H1 (cell line): Measurements from ENCODE around the gene ZFHX2. TPM values are rescaled to one million over a fixed set of nuclear protein-coding genes. Genes with fewer than 3 reads are reported as not detected.

Experiments
- CTCF ChIA-PET: fragments of 300-600 bp; sonication (Branson Sonifier 250); formaldehyde crosslinking; loops from one replicate; lab custom pipeline; 2021; ENCODE audit not compliant: partially characterized antibody; lab: Charles Lee
- POLR2A ChIA-PET: fragments of 300-600 bp; sonication (Branson Sonifier 250); formaldehyde crosslinking; loops from one replicate; lab custom pipeline; 2021; ENCODE audit warnings: inconsistent platforms; ENCODE audit not compliant: partially characterized antibody; lab: Charles Lee
- DNase-seq, 2 experiments: peaks; one replicate each; pipeline versions ENCODE4 v3.0.0 to v3.0.0-alpha.2; 2010 to 2022; ENCODE audit warnings: low spot score in 2 of 2, low read depth in 1 of 2, mixed read lengths in 1 of 2
- FAIRE-seq: peaks from 2 replicates; lab custom pipeline; 2011; peaks lifted over from hg19 to GRCh38; lab: Jason Lieb, UNC
- H2AFZ ChIP-seq: 2 replicates; pipeline ENCODE4 v1.8.1; 2012; ENCODE audit warnings: low read length, inconsistent platforms
- H2AK5ac ChIP-seq: 2 replicates; pipeline ENCODE4 v1.6.1; 2013; ENCODE audit warnings: low read depth, low read length
- H2BK120ac ChIP-seq: replicated peaks from 2 replicates; pipeline ENCODE3; 2013; ENCODE audit warnings: low read depth, low read length, inconsistent platforms
- H2BK12ac ChIP-seq: 2 replicates; pipeline ENCODE4 v1.6.1; 2013; ENCODE audit warnings: low read depth, low read length
- H2BK15ac ChIP-seq: 2 replicates; pipeline ENCODE4 v1.6.1; 2013; ENCODE audit warnings: low read length
- H2BK20ac ChIP-seq: 2 replicates; pipeline ENCODE4 v1.6.1; 2013; ENCODE audit warnings: low read length
- H2BK5ac ChIP-seq: 2 replicates; pipeline ENCODE4 v1.6.1; 2013; ENCODE audit warnings: low read depth, low read length
- H3K14ac ChIP-seq: 2 replicates; pipeline ENCODE4 v1.6.1; 2013; ENCODE audit warnings: inconsistent platforms; ENCODE audit not compliant: insufficient read length
- H3K18ac ChIP-seq: 2 replicates; pipeline ENCODE4 v1.6.1; 2013; ENCODE audit warnings: low read length; ENCODE audit errors: extremely low read depth
- H3K23ac ChIP-seq: 2 replicates; pipeline ENCODE4 v1.6.1; 2013; ENCODE audit warnings: inconsistent platforms; ENCODE audit not compliant: insufficient read length
- H3K23me2 ChIP-seq: 2 replicates; pipeline ENCODE4 v1.6.1; 2013; ENCODE audit warnings: low read depth, low read length
- H3K27ac ChIP-seq: 2 replicates; pipeline ENCODE4 v1.6.1; 2011; ENCODE audit warnings: low read depth, low read length, inconsistent platforms
- H3K27me3 ChIP-seq, 4 experiments: replicated peaks in 1 of 4; 1 replicate in 1 of 4; 2 replicates in 3 of 4; pipeline versions ENCODE4 v1.6.1 to v1.8.1; 2011 to 2013; ENCODE audit warnings: low read length in 3 of 4, mild to moderate bottlenecking in 3 of 4, inconsistent platforms in 2 of 4, mixed read lengths in 2 of 4, moderate library complexity in 1 of 4; ENCODE audit not compliant: control insufficient read depth in 3 of 4, insufficient read depth in 3 of 4; ENCODE audit errors: extremely low read depth in 1 of 4
- H3K36me3 ChIP-seq, 4 experiments: 2 replicates each; pipeline versions ENCODE4 v1.6.1 to v1.8.1; 2011 to 2013; ENCODE audit warnings: mild to moderate bottlenecking in 4 of 4, low read length in 3 of 4, moderate library complexity in 2 of 4, control low read depth in 1 of 4, inconsistent platforms in 1 of 4; ENCODE audit not compliant: insufficient read depth in 4 of 4, control insufficient read depth in 2 of 4
- H3K4ac ChIP-seq: replicated peaks from 2 replicates; pipeline ENCODE3; 2013; ENCODE audit warnings: low read length, low read depth, mixed read lengths, inconsistent platforms; ENCODE audit not compliant: insufficient read length
- H3K4me1 ChIP-seq, 4 experiments: replicated peaks in 1 of 4; 1 replicate in 1 of 4; 2 replicates in 3 of 4; pipeline versions ENCODE4 v1.6.1 to v1.8.1; 2011 to 2013; ENCODE audit warnings: low read length in 3 of 4, inconsistent platforms in 2 of 4, mixed read lengths in 1 of 4; ENCODE audit not compliant: insufficient read depth in 4 of 4, control insufficient read depth in 3 of 4
- H3K4me2 ChIP-seq, 2 experiments: 2 replicates each; pipeline versions ENCODE4 v1.6.1 to v1.8.1; 2011 to 2013; ENCODE audit warnings: low read depth in 2 of 2, low read length in 2 of 2, control low read depth in 1 of 2, inconsistent platforms in 1 of 2, mild to moderate bottlenecking in 1 of 2; ENCODE audit not compliant: insufficient read depth in 1 of 2
- H3K4me3 ChIP-seq, 4 experiments: fragments of 200-600, 300-600 bp in 1 of 4; sonication (generic), shearing (Covaris generic), sonication (Bioruptor Twin) in 1 of 4; 2 replicates each; pipeline versions ENCODE4 v1.5.1 to v1.8.1; 2011 to 2016; ENCODE audit warnings: low read length in 4 of 4, low read depth in 3 of 4, control low read depth in 2 of 4, inconsistent platforms in 2 of 4, mild to moderate bottlenecking in 2 of 4, mixed read lengths in 1 of 4, moderate library complexity in 1 of 4; ENCODE audit not compliant: insufficient read depth in 2 of 4; ENCODE audit errors: extremely low read depth in 1 of 4
- H3K56ac ChIP-seq: replicated peaks from 2 replicates; pipeline ENCODE3; 2013; ENCODE audit warnings: low read depth, mild to moderate bottlenecking, mixed read lengths, low read length, inconsistent platforms; ENCODE audit not compliant: insufficient read length
- H3K79me1 ChIP-seq: 2 replicates; pipeline ENCODE4 v1.6.1; 2013; ENCODE audit warnings: low read depth, low read length, control low read depth
- H3K79me2 ChIP-seq, 2 experiments: 2 replicates each; pipeline versions ENCODE4 v1.6.1 to v1.8.1; 2012 to 2013; ENCODE audit warnings: low read length in 2 of 2, mild to moderate bottlenecking in 2 of 2, inconsistent platforms in 1 of 2; ENCODE audit not compliant: insufficient read depth in 2 of 2, control insufficient read depth in 1 of 2
- H3K9ac ChIP-seq, 4 experiments: replicated peaks in 1 of 4; 1 replicate in 1 of 4; 2 replicates in 3 of 4; pipeline versions ENCODE4 v1.6.1 to v1.8.1; 2011 to 2013; ENCODE audit warnings: low read depth in 3 of 4, low read length in 3 of 4, control low read depth in 2 of 4, mild to moderate bottlenecking in 2 of 4, moderate library complexity in 2 of 4, inconsistent platforms in 1 of 4; ENCODE audit errors: extremely low read depth in 1 of 4
- H3K9me3 ChIP-seq, 2 experiments: 2 replicates each; pipeline versions ENCODE4 v1.6.1 to v1.8.1; 2012 to 2013; ENCODE audit warnings: mild to moderate bottlenecking in 2 of 2, moderate library complexity in 2 of 2, control low read depth in 1 of 2, inconsistent platforms in 1 of 2, low read depth in 1 of 2, low read length in 1 of 2, mixed read lengths in 1 of 2; ENCODE audit not compliant: insufficient read depth in 2 of 2
- H4K20me1 ChIP-seq, 2 experiments: replicated peaks in 1 of 2; 2 replicates each; pipeline versions ENCODE3 to v1.8.1; 2011 to 2013; ENCODE audit warnings: inconsistent platforms in 2 of 2, low read length in 2 of 2, mild to moderate bottlenecking in 1 of 2; ENCODE audit not compliant: insufficient read depth in 2 of 2, control insufficient read depth in 1 of 2
- H4K5ac ChIP-seq: 2 replicates; pipeline ENCODE4 v1.6.1; 2013; ENCODE audit warnings: low read length, low read depth, mixed read lengths, inconsistent platforms; ENCODE audit not compliant: insufficient read length
- H4K8ac ChIP-seq: 2 replicates; pipeline ENCODE4 v1.8.0; 2013; ENCODE audit warnings: mild to moderate bottlenecking, moderate library complexity, low read length, inconsistent platforms; ENCODE audit not compliant: insufficient read depth; ENCODE audit errors: extremely low read depth
- H4K91ac ChIP-seq: replicated peaks from 2 replicates; pipeline ENCODE3; 2013; ENCODE audit warnings: low read length, mixed read lengths, inconsistent platforms; ENCODE audit not compliant: insufficient read length
- CHD1 ChIP-seq: IDR thresholded peaks from 2 replicates; pipeline ENCODE4 v1.6.1; 2012; ENCODE audit warnings: low read depth, low read length, improper control_type of control experiment
- E2F6 ChIP-seq: IDR thresholded peaks from 2 replicates; pipeline ENCODE4 v1.6.1; 2012; ENCODE audit warnings: inconsistent platforms
- HDAC2 ChIP-seq, 2 experiments: fragments of 300-600 bp in 1 of 2; sonication (generic) in 1 of 2; IDR thresholded peaks; 2 replicates each; pipeline ENCODE4 v1.6.1; 2011 to 2012; ENCODE audit warnings: low read depth in 2 of 2, low read length in 2 of 2, mild to moderate bottlenecking in 2 of 2, moderate library complexity in 2 of 2, borderline replicate concordance in 1 of 2, inconsistent platforms in 1 of 2
- KDM1A ChIP-seq: fragments of 200-600, 300-600 bp; sonication (generic); IDR thresholded peaks from 2 replicates; pipeline ENCODE4 v1.7.1; 2016; ENCODE audit warnings: mild to moderate bottlenecking, low read length, borderline replicate concordance
- WGBS, 2 experiments: shearing (Covaris generic) in 1 of 2; methylation state at CpG; one replicate each; pipeline versions ENCODE4 v1.1.6 to v1.1.7; 2013 to 2015; ENCODE audit warnings: low lambda C conversion rate in 2 of 2, mixed read lengths in 2 of 2, inconsistent platforms in 1 of 2, low coverage in 1 of 2, missing lambda C conversion rate in 1 of 2; ENCODE audit not compliant: insufficient replicate concordance in 2 of 2, insufficient coverage in 1 of 2, insufficient read length in 1 of 2; ENCODE audit errors: extremely low coverage in 1 of 2, missing lambda C conversion rate in 1 of 2; 5-methylcytosine and 5-hydroxymethylcytosine counted together
- polyA plus RNA-seq, 7 experiments: library from polyadenylated mRNA; depleted of rRNA in 3 of 7; stranded (reverse) in 5 of 7; unstranded in 2 of 7; fragments of >200 nt in 5 of 7; fragments of 200-250 nt in 2 of 7; gene quantifications; 1 replicate in 5 of 7; 2 replicates in 1 of 7; 4 replicates in 1 of 7; pipeline versions ENCODE4 v1.2.1 to v1.2.3, GENCODE V29; 2011 to 2013; ENCODE audit warnings: missing spikeins in 2 of 7, mixed read lengths in 2 of 7
- total RNA-seq: library from RNA; stranded (reverse); fragmentation: NEBNext Ultra II Directional; extraction: Animal tissue kit (Norgen Biotek cat#: 25700); gene quantifications from 2 replicates; pipeline ENCODE4 v1.2.1, GENCODE V29; 2021

ZFHX2 gene
- total and polyA plus RNA-seq, 2 of the 8 experiments (the other 6 are each of a cell fraction or from before 2014, with no cell fraction given) = 2.7 to 27.0 TPM

DNA sequence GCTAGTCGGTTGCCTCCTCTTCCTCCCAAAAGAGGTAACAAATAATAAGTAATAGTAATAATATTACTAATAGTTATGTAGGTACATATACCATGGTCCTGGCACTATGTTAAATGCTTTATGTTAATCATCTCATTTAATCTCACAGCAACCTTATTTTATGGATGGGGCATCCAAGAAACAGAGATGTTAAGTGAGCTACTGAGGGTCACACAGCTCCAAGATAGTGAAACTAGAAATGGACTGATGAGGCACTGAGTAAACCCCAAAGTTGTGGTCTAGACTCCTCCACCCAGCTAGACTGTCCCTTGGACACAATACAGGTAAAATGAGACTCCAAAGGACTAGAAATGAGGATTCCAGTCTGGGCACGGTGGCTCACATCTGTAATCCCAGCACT lies 15.1 kb downstream of the ZFHX2 start:
- Histone ChIP-seq H3K27me3 (no peaks in the 10 kb centered on the region), H3K79me1 (no peaks in the 10 kb centered on the region), H4K8ac (no peak overlapping the region), H2BK120ac (peak overlapping the region; percentile 91), H3K4me1 (peaks cover 7 to 19% (median 12%) of the 10 kb centered on the region in 4 experiments; a peak in 6 of 7 replicates), H3K9me3 (no peaks in the 10 kb centered on the region), H2BK20ac (peak overlapping the region; percentile 62; the same call in 1 of the 2 replicates), H2AFZ (no peak overlapping the region), H4K20me1 (no peaks in the 10 kb centered on the region), H3K23ac (no peak overlapping the region), H3K4me3 (peak overlapping the region in 1 of 4 experiments; percentile 72; a peak in 1 of 8 replicates), H2BK12ac (peak overlapping the region; percentile 70), H3K27ac (peak overlapping the region; percentile 99; the same call in 1 of the 2 replicates), H3K14ac (no peak overlapping the region), H3K56ac (peak overlapping the region; percentile 42), H2BK15ac (0 out of 2 replicates have a peak overlapping the region, but pooled peaks have one; percentile 48), H3K4me2 (peak overlapping the region; percentile 96 to 99), H3K18ac (peak overlapping the region; percentile 82; the same call in 1 of the 2 replicates), H3K36me3 (peaks cover 4 to 24% (median 10%) of the 10 kb centered on the region in 4 experiments; a peak in 4 of 8 replicates), H3K79me2 (peaks cover 0 to 13% of the 10 kb centered on the region in 2 experiments; a peak in 2 of 4 replicates), H3K23me2 (peaks cover 17% of the 10 kb centered on the region), H3K4ac (peak overlapping the region; percentile 87), H2BK5ac (peak overlapping the region; percentile 100; the same call in 1 of the 2 replicates)
- DNase-seq (no peak), FAIRE-seq (no peak)
- CTCF ChIA-PET = interaction anchor here (0.9 to 70.5 kb wide), 6 partner anchors 9 to 97 kb away, joined by 3 to 2092 read pairs (median 680); partner anchors contain the start of genes AP1G2, NGDN, THTPA and ZFHX2
- no peak for TF ChIP-seq E2F6
- TF ChIP-seq HDAC2 (IDR thresholded peaks at IDR 0.05; ENCODE audit: borderline replicate concordance in 1 of 2, low read depth in 2 of 2, low read length in 2 of 2) = peak in 1 of 2 experiments; percentile 95; a peak in 2 of 4 replicates
- TF ChIP-seq CHD1 = no peak
- TF ChIP-seq KDM1A = peak; percentile 94
- TF ChIP-seq, all 59 proteins: peak for 2
- Histone ChIP-seq H2AK5ac (no peak overlapping the region), H3K9ac (no peak overlapping the region; a peak in 1 of 7 replicates), H4K91ac (peak overlapping the region; percentile 83), H4K5ac (peak overlapping the region; percentile 14)
- WGBS, 2 experiments = 97% methylated on average over 2 of the region's 2 CpGs; no CpG with 5 or more reads in 1 of the 2 experiments
- POLR2A ChIA-PET = interaction anchor here (0.8 to 52.7 kb wide), 11 partner anchors 8 to 348 kb away, joined by 3 to 1523 read pairs (median 7); partner anchors contain the start of genes AP1G2, JPH4, NGDN and PABPN1
